ENCODE measurements around the gene NEDD8. TPM values are rescaled to one million over a fixed set of nuclear protein-coding genes. Genes with fewer than 3 reads are reported as not detected.

NEDD8 gene
- total RNA-seq, 1 experiment from 2014 or later, result 307 TPM

- peak; percentile 28 for DNase-seq (ENCODE audit: low read depth)
Observed at GRCh38 chr14:24179961-24180796, 52.0 kb downstream of the NEDD8 start.

GRCh38 chr14:24179294-24179960, 52.7 kb downstream of the NEDD8 start:
- DNase-seq (ENCODE audit: low read depth), result no peak

- DNase-seq (ENCODE audit: low read depth), result no peak
Observed at GRCh38 chr14:24178399-24179178, 53.6 kb downstream of the NEDD8 start.

GRCh38 chr14:24177891-24178290, 54.3 kb downstream of the NEDD8 start:
- DNase-seq (ENCODE audit: low read depth), result no peak

- no peak for DNase-seq (ENCODE audit: low read depth)
Observed at GRCh38 chr14:24177041-24177825, 54.9 kb downstream of the NEDD8 start.

GRCh38 chr14:24176599-24176998, 55.6 kb downstream of the NEDD8 start:
- no peak for DNase-seq (ENCODE audit: low read depth)

- DNase-seq (ENCODE audit: low read depth), result no peak
Observed at GRCh38 chr14:24172871-24173281, 59.3 kb downstream of the NEDD8 start.

GRCh38 chr14:24172261-24172860, 59.8 kb downstream of the NEDD8 start:
- no peak for DNase-seq (ENCODE audit: low read depth)

- no peak for DNase-seq (ENCODE audit: low read depth)
Observed at GRCh38 chr14:24171422-24172260, 60.5 kb downstream of the NEDD8 start, which contains the start of gene REC8. TSS of gene REC8 (plus strand) at chr14:24172080. CDS start at chr14:24172553, 473 bp downstream.

GRCh38 chr14:24167469-24168114, 64.6 kb downstream of the NEDD8 start:
- DNase-seq (ENCODE audit: low read depth), result no peak

Small RNA genes lying within 50 kb of the gene (small RNA-seq; reads per million reads assigned to genes)
- not detected for gene AL136295.4
- not detected for gene CHMP4A
- not detected for gene IPO4
- gene MDP1, result not detected

Other genes starting within 250 kb of the NEDD8 start
- 24.6 and 31.5 TPM in 2 replicates for gene DHRS4L2, start 243.4 kb downstream of the NEDD8 start, total RNA-seq (2014; rRNA removed; shearing (Covaris generic))
- 0.07 and 0.11 TPM in 2 replicates for gene CARMIL3, start 180.4 kb downstream of the NEDD8 start, total RNA-seq (2014; rRNA removed; shearing (Covaris generic))
- not detected in 2 replicates for gene CPNE6, start 160.8 kb downstream of the NEDD8 start, total RNA-seq (2014; rRNA removed; shearing (Covaris generic))
- 27.1 and 29.3 TPM in 2 replicates for gene PCK2, start 138.1 kb downstream of the NEDD8 start, total RNA-seq (2014; rRNA removed; shearing (Covaris generic))
- 37.2 and 46.7 TPM in 2 replicates for gene DCAF11, start 117.6 kb downstream of the NEDD8 start, total RNA-seq (2014; rRNA removed; shearing (Covaris generic))
- 1.3 and 4.4 TPM in 2 replicates for gene NRL, start 117.4 kb downstream of the NEDD8 start, total RNA-seq (2014; rRNA removed; shearing (Covaris generic))
- 0.63 TPM in 1 of 2 replicates, not detected in the other for gene FITM1, start 101.7 kb downstream of the NEDD8 start, total RNA-seq (2014; rRNA removed; shearing (Covaris generic))
- 130 and 149 TPM in 2 replicates for gene PSME1, start 96.2 kb downstream of the NEDD8 start, total RNA-seq (2014; rRNA removed; shearing (Covaris generic))
- gene EMC9, start 90.8 kb downstream of the NEDD8 start, total RNA-seq (2014; rRNA removed; shearing (Covaris generic)), result 30.2 and 32.2 TPM in 2 replicates
- 224 and 243 TPM in 2 replicates for gene PSME2, start 85.8 kb downstream of the NEDD8 start, total RNA-seq (2014; rRNA removed; shearing (Covaris generic))
- gene RNF31, start 84.9 kb downstream of the NEDD8 start, total RNA-seq (2014; rRNA removed; shearing (Covaris generic)), result 57.7 and 69.8 TPM in 2 replicates
- gene IRF9, start 71.1 kb downstream of the NEDD8 start, total RNA-seq (2014; rRNA removed; shearing (Covaris generic)), result 5.0 and 7.8 TPM in 2 replicates
- gene REC8, start 60.3 kb downstream of the NEDD8 start, total RNA-seq (2014; rRNA removed; shearing (Covaris generic)), result 0.53 and 1.0 TPM in 2 replicates
- 242 and 273 TPM in 2 replicates for gene IPO4, start 43.6 kb downstream of the NEDD8 start, total RNA-seq (2014; rRNA removed; shearing (Covaris generic))
- gene TM9SF1, start 36.9 kb downstream of the NEDD8 start, total RNA-seq (2014; rRNA removed; shearing (Covaris generic)), result 54.0 and 68.3 TPM in 2 replicates
- 0.13 TPM in 1 of 2 replicates, not detected in the other for gene TSSK4, start 26.7 kb downstream of the NEDD8 start, total RNA-seq (2014; rRNA removed; shearing (Covaris generic))
- gene CHMP4A, start 18.9 kb downstream of the NEDD8 start, total RNA-seq (2014; rRNA removed; shearing (Covaris generic)), result 20.0 and 44.4 TPM in 2 replicates
- gene MDP1, start 16.3 kb downstream of the NEDD8 start, total RNA-seq (2014; rRNA removed; shearing (Covaris generic)), result 10.6 and 12.3 TPM in 2 replicates
- gene GMPR2, start 562 bp upstream of the NEDD8 start, total RNA-seq (2014; rRNA removed; shearing (Covaris generic)), result 92.5 and 107 TPM in 2 replicates
- 47.2 and 52.4 TPM in 2 replicates for gene TINF2, start 10.3 kb upstream of the NEDD8 start, total RNA-seq (2014; rRNA removed; shearing (Covaris generic))
- gene TGM1, start 30.8 kb upstream of the NEDD8 start, total RNA-seq (2014; rRNA removed; shearing (Covaris generic)), result 0.76 and 1.4 TPM in 2 replicates
- gene RABGGTA, start 39.2 kb upstream of the NEDD8 start, total RNA-seq (2014; rRNA removed; shearing (Covaris generic)), result 24.0 and 24.5 TPM in 2 replicates
- 6.0 and 6.9 TPM in 2 replicates for gene DHRS1, start 67.4 kb upstream of the NEDD8 start, total RNA-seq (2014; rRNA removed; shearing (Covaris generic))
- 21.1 and 25.6 TPM in 2 replicates for gene NOP9, start 67.5 kb upstream of the NEDD8 start, total RNA-seq (2014; rRNA removed; shearing (Covaris generic))
- 0.10 TPM in 1 of 2 replicates, not detected in the other for gene CIDEB, start 75.6 kb upstream of the NEDD8 start, total RNA-seq (2014; rRNA removed; shearing (Covaris generic))
- 5.0 and 7.8 TPM in 2 replicates for gene LTB4R2, start 77.8 kb upstream of the NEDD8 start, total RNA-seq (2014; rRNA removed; shearing (Covaris generic))
- gene LTB4R, start 79.1 kb upstream of the NEDD8 start, total RNA-seq (2014; rRNA removed; shearing (Covaris generic)), result 3.8 and 6.5 TPM in 2 replicates
- gene ADCY4, start 102.7 kb upstream of the NEDD8 start, total RNA-seq (2014; rRNA removed; shearing (Covaris generic)), result not detected in 2 replicates
- gene RIPK3, start 107.6 kb upstream of the NEDD8 start, total RNA-seq (2014; rRNA removed; shearing (Covaris generic)), result 0.08 TPM in 1 of 2 replicates, not detected in the other
- 0.32 TPM in 1 of 2 replicates, not detected in the other for gene NFATC4, start 135.8 kb upstream of the NEDD8 start, total RNA-seq (2014; rRNA removed; shearing (Covaris generic))
- 0.03 and 0.05 TPM in 2 replicates for gene NYNRIN, start 166.6 kb upstream of the NEDD8 start, total RNA-seq (2014; rRNA removed; shearing (Covaris generic))
- 0.35 and 0.84 TPM in 2 replicates for gene CBLN3, start 197.3 kb upstream of the NEDD8 start, total RNA-seq (2014; rRNA removed; shearing (Covaris generic))
- gene KHNYN, start 197.6 kb upstream of the NEDD8 start, total RNA-seq (2014; rRNA removed; shearing (Covaris generic)), result 18.0 and 20.8 TPM in 2 replicates
- 11.7 and 21.9 TPM in 2 replicates for gene SDR39U1, start 210.4 kb upstream of the NEDD8 start, total RNA-seq (2014; rRNA removed; shearing (Covaris generic))

Measured in HT1080 (cell line).